Suppressor macrophage treated with lipopolysaccharide for 1 hour (primary cell): ENCODE results near the gene PXYLP1.
A peak's percentile ranks its signal among the peaks of the same experiment; 100 is the strongest.
"Not testable (repeated sequence)": the region's sequence is repeated elsewhere in the genome, so short reads cannot be mapped to it uniquely, and the experiment has no call there.

ENCODE experiments used
- DNase-seq, 3 donors: peaks; one replicate each; pipeline ENCODE4 v3.0.0-alpha.2; 2020 to 2022

The PXYLP1 gene

DNA sequence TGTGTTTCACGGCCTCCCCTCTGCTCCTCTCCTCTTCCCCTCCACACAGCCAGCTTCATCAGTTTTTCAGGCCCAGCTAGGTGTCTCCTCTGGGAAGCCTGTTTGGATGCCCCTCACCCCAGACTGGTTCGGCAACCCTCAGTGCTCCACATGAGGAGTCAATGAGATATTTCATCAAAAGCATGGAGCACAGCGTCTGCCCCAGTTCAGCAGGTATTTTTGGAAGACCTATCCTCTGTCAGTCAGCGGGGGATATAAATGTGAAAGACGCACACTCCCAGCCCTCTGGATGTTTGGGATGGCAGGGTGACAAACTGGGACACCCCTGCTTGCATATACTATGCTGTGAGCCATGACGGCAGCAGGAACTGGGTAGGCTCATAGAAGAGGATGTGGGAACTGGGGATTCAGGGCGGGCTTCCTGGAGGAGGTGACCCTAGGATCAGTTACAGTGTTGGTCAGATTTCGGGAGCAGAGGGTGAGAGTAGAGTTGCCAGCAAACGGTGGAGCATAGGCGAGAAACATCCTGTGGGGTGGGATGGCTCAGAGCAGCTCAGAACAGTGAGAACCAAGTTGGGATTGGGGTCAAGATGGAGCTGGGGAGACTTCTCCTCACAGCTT is 42.9 kb downstream of the PXYLP1 start:
- no peak for DNase-seq

DNA sequence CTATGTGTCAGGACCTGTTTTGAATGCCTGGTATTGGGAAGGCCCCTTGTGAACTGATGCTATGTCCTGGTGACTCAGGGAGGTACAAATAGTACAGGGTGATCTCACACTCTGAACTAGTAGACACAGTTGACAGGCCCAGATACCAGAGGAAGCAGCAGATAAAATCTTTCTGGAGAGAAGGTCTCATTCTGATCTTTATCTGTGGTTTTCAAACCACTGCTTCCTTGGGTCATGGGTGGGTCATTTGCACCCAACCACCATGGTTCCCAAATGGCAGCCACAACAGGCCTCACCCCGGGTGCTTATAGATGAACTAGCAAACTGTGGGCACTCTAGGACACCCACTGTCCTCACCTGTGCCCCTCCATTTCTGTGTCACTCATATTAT is 43.4 kb downstream of the PXYLP1 start:
- peak; percentile 43 to 67 (median 45) for DNase-seq

DNA sequence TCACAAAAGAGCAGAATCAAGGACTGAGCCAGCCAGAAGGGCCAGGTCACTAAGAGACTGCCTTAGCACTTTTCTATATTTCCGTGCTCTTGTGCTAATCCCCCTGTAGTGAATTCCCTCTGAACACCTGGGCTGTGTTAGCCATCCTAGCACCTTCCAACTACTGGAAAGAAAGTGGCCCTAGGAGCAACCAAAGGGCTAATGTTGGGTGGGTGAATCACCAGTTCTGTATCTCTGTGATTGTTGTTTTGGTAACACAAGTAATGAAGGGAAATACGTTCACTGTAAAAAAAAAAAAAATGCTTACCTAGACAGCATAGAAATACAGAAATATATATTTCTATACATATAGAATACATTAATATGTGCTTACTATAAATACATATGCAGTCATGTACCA is 43.9 kb downstream of the PXYLP1 start:
- DNase-seq, result no peak

DNA sequence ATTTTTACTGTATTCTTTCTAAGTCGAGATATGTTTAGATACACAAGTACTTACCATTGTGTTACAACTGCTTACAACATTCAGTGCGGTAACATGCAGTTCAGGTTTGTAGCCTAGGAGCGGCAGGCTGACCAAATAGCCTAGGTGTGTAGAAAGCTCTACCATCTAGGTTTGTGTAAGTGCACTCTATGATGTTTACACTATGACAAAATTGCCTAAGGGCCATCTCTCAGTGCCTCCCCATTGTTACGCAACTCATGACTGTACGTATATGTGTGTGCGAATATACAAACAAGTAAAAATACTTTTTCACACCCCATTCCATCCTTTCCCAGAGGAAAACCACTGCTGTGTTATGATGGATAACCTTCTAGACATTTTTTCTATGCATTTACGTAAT is 44.3 kb downstream of the PXYLP1 start:
- DNase-seq, result peak in 2 of 3 donors; percentile 39 to 52

DNA sequence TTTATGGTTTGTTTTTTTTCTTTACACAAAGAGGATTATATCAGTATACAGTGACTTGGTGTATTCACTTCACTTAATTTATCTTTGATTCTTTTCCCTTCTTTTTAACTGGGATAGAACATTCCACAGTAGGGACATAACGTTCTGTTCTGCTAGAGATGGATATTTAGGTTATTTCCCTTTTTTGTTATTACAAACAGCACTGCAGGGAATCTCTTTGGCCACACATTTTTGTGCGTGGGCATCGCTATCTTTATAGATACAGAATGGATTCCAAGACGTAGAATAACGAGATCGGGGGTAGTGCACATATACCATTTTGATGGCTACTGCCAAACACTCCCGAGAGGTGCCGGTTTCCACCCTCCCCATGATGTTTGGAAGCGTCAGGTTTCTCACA is 44.8 kb downstream of the PXYLP1 start:
- DNase-seq, result no peak

DNA sequence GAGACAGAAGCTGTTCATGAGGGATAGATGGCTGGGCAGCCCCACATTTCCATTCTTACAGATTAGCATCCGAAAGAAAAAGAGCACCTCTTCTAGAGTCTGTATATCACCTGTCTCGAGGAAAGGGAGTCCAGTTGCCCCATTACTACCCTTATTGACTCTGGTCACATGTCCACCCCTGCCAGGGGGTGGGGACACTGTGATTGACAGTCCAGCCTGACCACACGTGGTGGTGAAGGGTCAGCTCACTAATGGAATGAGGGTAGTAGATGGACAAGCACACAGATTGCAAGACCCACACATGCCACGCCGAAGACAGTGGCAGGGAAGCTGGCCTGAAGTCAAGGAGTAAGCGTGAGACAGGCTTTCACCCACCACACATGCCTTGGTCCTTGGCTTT is 45.8 kb downstream of the PXYLP1 start:
- no peak for DNase-seq

DNA sequence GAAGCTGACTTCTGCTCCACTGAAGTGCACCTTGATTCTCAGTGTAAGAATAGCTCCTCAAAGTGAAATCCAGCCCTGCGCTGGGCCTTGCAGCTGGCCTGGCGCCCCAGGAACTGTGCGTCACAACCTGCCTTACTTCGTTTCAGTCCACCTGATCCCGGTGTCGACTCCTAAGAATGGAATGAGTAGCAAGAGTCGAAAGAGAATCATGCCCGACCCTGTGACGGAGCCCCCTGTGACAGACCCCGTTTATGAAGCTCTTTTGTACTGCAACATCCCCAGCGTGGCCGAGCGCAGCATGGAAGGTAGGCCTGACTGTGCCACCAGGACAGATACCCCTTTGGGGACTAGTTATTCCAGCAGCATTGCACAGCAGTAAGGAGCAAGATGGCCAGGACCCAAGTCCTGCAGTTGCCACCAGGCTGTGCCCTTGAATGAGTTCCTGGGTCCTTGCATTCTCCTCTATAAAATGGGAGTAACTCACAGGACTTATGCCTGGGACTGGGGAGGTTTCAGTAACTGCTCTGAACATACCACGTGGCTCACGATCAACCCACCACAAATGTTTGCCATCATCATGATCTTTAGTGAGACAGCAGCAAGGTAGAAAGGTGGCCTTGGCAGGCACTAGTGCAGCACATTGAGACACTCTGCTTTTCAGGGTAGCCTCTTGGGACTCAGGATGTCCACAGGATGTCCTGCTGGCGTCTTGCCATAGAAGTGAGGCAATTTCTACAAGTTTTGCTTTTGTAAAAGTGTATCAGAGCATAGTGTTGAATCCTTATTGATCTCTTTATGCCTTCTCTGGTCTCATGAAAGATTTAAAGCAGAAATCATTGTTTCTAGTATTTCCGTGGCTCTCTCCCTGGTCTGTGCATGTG is 46.8 kb downstream of the PXYLP1 start:
- no peak for DNase-seq

DNA sequence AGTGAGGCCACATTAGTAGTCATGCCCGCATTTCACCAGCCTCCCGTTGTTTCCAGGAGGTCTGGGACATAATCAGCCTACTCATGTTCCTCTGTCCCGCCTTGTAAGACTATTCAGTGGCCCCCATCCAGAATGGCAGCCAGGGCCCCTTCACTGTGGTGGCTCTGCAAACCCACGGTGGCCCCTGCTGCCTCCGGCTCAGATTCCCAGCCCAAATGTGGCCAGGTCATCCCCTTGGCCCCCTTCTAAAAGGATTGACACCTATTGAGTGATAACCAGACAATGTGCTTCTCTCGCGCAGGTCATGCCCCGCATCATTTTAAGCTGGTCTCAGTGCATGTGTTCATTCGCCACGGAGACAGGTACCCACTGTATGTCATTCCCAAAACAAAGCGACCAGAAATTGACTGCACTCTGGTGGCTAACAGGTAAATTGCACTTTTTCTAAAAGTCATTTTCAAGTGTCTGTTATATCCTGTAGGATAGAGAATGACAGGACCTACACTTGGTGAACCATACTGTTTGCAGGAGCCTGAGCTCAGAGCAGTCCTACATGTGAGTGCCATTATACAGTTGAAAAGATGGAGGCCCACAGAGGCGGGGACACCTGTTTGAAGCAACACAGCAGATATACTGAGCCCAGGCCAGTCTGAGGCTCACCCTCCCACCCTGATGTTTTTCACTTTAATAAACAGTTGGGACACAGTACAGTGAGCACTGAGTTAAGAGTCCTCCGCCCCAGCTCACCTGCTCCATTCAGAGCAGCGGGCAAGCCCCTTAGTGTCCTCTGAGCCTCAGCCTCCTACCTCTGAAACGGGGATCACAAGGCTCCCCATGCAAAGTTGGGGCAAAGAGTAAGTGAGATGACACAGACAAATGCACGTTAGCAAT is 47.7 kb downstream of the PXYLP1 start:
- DNase-seq, result peak; percentile 29 to 51 (median 39)

DNA sequence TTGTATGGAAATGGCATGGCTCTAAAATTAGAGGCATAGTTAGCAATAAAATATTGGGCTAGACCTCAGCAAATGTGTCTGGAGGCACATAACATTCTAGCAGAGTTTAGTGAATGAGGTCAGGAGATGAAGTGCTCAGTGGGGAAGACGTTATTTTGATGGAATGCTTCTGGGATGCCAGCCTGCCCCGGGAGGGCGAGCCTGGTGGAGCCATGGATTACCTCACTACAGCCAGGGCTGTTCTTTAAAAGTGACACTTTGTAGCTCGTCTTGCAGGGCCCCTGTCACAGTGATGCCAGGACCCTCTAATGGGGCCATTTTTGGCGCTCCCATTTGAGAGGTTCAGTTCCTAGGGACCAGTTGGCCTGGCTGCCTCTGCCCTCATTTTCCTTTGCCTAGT is 48.5 kb downstream of the PXYLP1 start:
- DNase-seq, result no peak

DNA sequence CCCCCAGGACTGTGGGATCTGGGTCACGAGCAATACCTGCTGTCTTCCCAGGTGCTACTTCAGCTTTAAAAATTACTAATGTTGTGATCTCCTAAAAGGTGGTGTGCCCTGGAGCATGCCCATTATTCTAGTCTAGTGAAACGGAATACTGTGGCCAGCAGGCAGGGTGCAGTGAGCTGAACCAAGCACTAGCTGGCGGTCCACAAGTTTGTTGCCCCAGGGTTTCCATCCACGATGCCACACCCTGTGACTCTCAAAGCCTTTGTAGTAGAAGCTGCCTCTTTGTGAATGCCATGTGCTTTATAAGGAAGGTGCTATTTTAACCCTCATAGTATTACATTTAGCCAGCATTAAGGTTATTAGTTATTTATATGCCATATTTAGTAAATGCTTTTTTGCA is 49.1 kb downstream of the PXYLP1 start:
- no peak for DNase-seq

DNA sequence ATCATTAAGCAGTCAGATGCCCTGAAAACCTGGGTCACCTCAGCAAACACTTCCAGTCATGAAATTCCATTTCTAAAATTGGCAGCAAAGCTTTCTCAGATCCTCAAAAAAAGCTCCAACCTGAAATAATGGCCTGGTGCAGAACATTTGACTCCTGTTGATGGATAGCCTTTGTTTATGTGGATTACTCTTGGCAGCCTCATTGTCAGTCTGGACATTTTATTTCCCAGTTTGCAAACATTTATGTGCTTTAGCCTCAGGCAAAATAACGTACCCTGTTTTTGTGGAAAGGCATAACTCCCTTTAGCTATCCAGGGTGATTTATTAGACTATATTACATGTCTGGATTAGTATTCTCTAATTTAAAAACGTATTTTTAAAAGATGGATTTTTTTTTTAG is 53.9 kb downstream of the PXYLP1 start:
- DNase-seq, result no peak

DNA sequence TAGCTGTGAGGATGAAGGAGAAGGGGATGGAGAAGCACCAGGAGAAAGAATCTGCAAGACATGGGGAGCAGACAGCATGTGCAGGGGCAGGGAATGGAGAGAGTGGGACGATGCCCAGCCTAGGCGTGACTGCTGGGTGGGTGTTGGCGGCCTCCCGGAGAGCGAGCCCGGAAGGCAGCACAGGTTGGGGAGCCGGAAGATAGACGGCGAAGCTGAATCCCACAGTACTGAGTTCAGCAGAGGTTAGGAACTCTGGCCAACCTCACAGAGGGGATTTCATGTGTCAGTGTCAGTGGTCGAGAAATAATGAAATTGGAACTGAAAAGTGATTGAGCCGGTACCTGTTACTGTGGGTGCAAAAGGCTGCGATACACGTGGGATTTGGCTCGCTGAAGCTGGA is 55.2 kb downstream of the PXYLP1 start:
- DNase-seq, result no peak

DNA sequence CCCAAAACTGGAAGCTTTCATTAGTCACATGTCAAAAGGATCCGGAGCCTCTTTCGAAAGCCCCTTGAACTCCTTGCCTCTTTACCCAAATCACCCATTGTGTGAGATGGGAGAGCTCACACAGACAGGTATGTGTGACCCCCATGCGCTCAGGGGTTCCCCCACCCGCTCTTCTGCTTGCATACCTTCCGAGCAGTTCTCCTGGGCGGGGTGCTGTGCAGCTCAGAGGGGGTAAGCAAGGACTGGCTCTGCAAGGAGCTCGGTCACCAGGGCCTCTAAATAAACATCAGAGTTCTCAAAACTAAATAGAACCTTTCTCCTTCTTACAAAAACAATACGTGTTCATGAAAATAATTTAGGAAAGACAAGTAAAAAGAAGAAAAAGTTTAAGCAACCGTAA is 55.7 kb downstream of the PXYLP1 start:
- DNase-seq, result no peak

DNA sequence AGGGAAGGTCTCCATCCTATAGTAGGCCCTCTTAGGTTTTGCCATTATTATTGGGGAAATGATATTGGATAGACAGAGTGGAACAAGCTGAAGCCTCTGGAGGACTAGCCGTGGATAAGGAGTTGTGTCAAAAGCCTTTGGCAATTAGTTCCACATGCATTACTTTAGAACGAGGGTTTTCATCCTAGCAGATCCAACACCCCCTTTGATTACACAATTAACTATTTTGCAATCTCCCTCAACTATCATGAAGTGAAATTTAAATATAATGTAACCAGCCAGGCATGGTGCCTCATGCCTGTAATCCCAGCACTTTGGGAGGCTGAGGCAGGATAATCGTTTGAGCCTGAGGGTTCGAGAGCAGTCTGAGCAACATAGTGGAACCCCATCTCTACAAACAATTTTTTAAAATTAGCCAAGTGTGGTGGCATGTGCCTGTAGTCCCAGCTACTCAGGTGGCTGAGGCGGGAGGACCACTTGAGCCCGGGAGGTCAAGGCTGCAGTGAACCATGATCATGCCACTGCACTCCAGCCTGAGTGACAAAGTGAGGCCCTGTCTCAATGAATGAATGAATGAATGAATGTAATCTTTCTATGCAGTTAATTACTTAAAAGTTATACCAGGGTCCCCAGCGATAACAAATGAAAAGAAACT is 56.8 kb downstream of the PXYLP1 start:
- DNase-seq, result peak; percentile 44 to 70 (median 63)

DNA sequence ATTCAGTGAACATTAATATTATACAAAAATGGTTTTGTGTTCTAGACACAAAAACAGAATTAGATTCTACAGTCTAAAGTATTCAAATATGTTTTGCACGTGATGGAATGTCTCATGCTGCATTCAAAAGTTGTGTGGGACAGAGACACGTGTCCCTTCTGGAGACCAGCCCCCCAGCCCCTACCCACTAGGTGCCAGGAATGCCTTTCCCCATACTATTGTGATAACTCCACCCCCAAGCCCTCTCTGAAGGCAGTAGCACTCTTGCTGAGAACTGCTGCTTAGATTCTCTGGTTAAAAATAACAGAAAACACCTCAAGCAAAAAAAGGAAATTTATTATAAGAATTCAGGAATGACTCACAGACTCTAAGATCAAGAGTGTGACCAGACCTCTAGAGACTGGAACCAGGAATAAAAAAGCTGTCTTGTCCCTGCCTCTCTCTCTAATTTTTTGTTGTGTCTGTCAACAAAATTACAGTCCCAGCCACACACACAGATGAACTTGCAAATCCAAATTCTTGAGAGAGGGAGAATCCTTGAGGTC is 57.7 kb downstream of the PXYLP1 start:
- DNase-seq, result no peak

DNA sequence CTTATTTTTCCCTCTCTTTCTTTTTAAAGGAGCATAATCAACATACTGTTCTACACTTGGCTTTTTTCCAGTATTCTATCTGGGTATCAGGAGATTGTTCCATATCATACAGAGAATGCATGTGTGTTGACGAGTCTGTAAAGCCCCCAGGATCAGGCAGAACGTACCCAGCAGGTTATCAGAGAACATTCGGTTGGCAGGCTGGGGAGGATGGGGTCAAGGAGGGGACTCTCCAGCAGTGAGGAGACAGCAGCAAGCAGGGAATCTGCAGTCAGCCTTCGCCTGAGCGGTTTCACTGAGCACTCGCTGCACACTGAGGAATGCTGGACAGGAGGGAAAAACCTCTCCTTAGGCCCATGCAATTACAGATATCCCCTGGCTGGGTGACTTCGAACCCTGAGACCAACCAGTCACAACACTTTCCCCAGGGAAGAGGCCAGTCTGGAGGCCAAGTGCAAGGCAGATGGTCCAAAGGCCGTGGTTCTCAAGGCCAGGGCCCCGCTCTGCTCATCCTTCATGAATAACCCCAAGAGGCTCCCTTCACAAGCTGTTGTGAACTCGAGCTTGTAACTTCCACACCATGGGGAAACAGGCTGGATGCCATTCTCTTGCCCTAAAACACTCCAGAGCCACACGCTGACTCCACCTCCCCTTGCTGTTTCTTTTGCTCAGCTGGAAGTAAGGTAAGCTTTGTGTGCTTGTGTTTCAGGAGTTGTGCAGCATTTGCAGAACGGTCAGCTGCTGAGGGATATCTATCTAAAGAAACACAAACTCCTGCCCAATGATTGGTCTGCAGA is 60.1 kb downstream of the PXYLP1 start:
- no peak for DNase-seq

DNA sequence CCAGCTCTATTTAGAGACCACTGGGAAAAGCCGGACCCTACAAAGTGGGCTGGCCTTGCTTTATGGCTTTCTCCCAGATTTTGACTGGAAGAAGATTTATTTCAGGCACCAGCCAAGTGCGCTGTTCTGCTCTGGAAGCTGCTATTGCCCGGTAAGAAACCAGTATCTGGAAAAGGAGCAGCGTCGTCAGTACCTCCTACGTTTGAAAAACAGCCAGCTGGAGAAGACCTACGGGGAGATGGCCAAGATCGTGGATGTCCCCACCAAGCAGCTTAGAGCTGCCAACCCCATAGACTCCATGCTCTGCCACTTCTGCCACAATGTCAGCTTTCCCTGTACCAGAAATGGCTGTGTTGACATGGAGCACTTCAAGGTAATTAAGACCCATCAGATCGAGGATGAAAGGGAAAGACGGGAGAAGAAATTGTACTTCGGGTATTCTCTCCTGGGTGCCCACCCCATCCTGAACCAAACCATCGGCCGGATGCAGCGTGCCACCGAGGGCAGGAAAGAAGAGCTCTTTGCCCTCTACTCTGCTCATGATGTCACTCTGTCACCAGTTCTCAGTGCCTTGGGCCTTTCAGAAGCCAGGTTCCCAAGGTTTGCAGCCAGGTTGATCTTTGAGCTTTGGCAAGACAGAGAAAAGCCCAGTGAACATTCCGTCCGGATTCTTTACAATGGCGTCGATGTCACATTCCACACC is 60.9 kb downstream of the PXYLP1 start:
- no peak for DNase-seq

DNA sequence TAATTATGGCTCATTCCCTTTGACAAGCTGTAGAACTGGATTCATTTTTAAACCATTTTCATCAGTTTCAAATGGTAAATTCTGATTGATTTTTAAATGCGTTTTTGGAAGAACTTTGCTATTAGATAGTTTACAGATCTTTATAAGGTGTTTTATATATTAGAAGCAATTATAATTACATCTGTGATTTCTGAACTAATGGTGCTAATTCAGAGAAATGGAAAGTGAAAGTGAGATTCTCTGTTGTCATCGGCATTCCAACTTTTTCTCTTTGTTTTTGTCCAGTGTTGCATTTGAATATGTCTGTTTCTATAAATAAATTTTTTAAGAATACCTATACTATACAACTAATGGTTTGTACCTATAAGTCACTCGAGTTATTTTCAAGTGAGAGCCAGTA is 62.7 kb downstream of the PXYLP1 start:
- peak; percentile 47 to 74 (median 68) for DNase-seq

DNA sequence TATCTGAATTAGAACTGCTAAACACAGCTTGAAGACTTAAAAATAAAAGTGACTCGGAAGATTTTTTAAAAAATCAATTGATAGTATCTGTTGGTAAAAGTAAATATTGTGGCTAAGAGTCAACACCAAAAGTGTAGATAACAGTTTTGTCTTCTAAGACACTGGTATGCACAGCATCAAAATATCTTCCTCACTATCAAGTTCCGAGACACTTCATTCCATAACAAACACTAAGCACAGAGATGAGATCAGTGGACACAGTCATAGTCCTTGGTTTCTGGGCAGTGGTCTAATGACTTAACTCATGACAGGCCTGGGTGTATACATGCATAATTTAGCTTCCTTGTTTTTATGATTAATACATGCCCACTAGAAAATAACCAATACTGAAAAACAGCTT is 63.2 kb downstream of the PXYLP1 start:
- DNase-seq, result peak; percentile 79 to 96 (median 87)

DNA sequence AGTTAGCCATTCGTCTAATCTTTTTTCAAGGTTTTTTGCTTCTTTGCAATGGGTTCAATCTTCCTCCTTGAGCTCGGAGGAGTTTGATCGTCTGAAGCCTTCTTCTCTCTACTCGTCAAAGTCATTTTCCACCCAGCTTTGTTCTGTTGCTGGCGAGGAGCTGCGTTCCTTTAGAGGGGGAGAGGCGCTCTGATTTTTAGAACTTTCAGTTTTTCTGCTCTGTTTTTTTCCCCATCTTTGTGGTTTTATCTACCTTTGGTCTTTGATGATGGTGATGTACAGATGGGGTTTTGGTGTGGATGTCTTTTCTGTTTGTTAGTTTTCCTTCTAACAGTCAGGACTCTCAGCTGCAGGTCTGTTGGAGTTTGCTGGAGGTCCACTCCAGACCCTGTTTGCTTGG is 68.8 kb downstream of the PXYLP1 start:
- DNase-seq, result not testable (repeated sequence)
